Endothelial cell (in vitro differentiated cells): ENCODE results near the gene CD4. TPM values are rescaled to one million over a fixed set of nuclear protein-coding genes. Genes with fewer than 3 reads are reported as not detected.

Experiments used
- DNase-seq: peaks from one replicate; pipeline ENCODE4 v3.0.0; 2021; ENCODE audit warnings: low spot score
- H3K27ac Mint-ChIP-seq: one replicate; pipeline ENCODE4 v1.8.0; 2021; ENCODE audit warnings: mixed read lengths, inconsistent platforms; ENCODE audit not compliant: unreplicated experiment
- H3K27me3 Mint-ChIP-seq: one replicate; pipeline ENCODE4 v1.8.0; 2021; ENCODE audit warnings: mild to moderate bottlenecking, moderate library complexity, mixed read lengths, inconsistent platforms; ENCODE audit not compliant: unreplicated experiment
- H3K36me3 Mint-ChIP-seq: one replicate; pipeline ENCODE4 v1.8.0; 2021; ENCODE audit warnings: mild to moderate bottlenecking, low read depth, mixed read lengths, inconsistent platforms; ENCODE audit not compliant: unreplicated experiment
- H3K4me1 Mint-ChIP-seq: one replicate; pipeline ENCODE4 v1.8.0; 2021; ENCODE audit warnings: mild to moderate bottlenecking, mixed read lengths, inconsistent platforms; ENCODE audit not compliant: unreplicated experiment
- H3K4me3 Mint-ChIP-seq: one replicate; pipeline ENCODE4 v1.8.0; 2021; ENCODE audit warnings: mild to moderate bottlenecking, mixed read lengths, inconsistent platforms; ENCODE audit not compliant: unreplicated experiment
- H3K9me3 Mint-ChIP-seq: one replicate; pipeline ENCODE4 v1.8.0; 2021; ENCODE audit warnings: mixed read lengths, inconsistent platforms; ENCODE audit not compliant: unreplicated experiment
- total RNA-seq: library from RNA; stranded (reverse); fragmentation: NEBNext Ultra II Directional; extraction: Animal tissue kit (Norgen Biotek cat#: 25700); gene quantifications from one replicate; pipeline ENCODE4 v1.2.1, GENCODE V29; 2021; ENCODE audit not compliant: unreplicated experiment
- TF ChIP-seq, protein P1 (sequence below): fragments of 200-600 bp; sonication (generic); IDR thresholded peaks from one replicate; pipeline ENCODE4 v1.5.0; 2021; ENCODE audit warnings: antibody characterized with exemption; ENCODE audit not compliant: unreplicated experiment

The CD4 gene
- total RNA-seq, 1 donor from 2014 or later, result 4.7 TPM

DNA sequence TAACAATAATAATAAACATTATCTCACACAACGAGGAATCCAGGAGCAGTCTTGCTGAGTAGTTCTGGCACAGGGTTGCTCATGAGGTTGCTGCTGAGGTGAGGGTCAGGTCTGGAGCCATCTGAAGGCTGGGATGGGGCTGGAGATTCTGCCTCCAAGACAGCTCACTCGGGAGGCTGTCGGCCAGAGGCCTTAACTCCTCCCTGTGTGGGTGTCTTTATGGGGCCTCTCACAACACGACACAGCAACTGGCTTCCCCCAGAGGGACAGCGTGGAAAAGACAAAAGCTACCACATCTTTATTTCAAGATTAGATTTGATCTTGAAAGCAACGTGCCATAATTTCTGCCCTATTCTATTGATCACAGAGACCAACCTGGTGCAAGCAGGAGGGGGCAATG, 7.2 kb upstream of the CD4 start:
- Mint-ChIP-seq H3K27ac (no peak overlapping the region), H3K9me3 (no peaks in the 10 kb centered on the region), H3K27me3 (peaks cover 10% of the 10 kb centered on the region), H3K36me3 (peaks cover 19% of the 10 kb centered on the region), H3K4me3 (no peak overlapping the region), H3K4me1 (peaks cover 50% of the 10 kb centered on the region)
- no peak for DNase-seq
- TF ChIP-seq, protein P1, sequence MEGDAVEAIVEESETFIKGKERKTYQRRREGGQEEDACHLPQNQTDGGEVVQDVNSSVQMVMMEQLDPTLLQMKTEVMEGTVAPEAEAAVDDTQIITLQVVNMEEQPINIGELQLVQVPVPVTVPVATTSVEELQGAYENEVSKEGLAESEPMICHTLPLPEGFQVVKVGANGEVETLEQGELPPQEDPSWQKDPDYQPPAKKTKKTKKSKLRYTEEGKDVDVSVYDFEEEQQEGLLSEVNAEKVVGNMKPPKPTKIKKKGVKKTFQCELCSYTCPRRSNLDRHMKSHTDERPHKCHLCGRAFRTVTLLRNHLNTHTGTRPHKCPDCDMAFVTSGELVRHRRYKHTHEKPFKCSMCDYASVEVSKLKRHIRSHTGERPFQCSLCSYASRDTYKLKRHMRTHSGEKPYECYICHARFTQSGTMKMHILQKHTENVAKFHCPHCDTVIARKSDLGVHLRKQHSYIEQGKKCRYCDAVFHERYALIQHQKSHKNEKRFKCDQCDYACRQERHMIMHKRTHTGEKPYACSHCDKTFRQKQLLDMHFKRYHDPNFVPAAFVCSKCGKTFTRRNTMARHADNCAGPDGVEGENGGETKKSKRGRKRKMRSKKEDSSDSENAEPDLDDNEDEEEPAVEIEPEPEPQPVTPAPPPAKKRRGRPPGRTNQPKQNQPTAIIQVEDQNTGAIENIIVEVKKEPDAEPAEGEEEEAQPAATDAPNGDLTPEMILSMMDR, result no peak

DNA sequence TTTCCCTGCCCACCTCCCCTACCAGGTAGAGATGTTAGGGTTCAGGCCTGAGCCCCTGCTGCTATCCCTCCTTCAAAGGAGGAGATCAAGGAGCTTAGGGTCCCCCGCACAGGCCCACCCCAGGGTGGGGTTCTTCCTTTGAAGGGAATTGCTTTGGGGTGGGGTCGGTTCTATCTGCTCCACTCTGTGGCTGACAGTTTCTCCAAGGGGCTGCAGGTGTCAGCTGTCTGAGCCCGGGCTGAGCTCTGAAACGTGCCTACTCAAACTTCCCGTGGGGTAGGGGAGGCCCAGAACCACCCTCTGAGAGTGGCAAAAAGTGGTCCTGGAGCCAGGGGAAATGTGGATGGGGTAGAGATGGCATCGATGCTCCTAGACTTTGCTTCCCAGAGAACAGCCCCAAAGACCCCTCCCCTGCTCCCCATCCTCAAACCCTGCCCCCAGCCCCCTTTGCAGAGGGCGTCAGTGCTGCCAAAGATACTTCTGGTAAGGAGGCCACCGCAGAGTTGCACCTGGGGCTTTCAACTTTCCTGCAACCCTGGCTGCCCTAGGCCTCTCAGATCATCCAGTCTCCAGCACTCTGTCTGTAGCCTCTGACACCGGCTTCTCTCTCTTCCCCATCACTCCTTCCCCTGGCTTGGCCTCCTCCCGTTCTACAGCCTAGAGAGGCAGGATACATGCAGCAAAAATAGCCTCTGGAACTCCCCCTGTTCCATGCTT, 6.3 kb upstream of the CD4 start:
- no peak for DNase-seq
- TF ChIP-seq, protein P1, result no peak
- Mint-ChIP-seq H3K4me1 (peaks cover 54% of the 10 kb centered on the region), H3K27me3 (peaks cover 10% of the 10 kb centered on the region), H3K27ac (peak overlapping the region; percentile 27), H3K9me3 (no peaks in the 10 kb centered on the region), H3K36me3 (peaks cover 12% of the 10 kb centered on the region), H3K4me3 (no peak overlapping the region)

DNA sequence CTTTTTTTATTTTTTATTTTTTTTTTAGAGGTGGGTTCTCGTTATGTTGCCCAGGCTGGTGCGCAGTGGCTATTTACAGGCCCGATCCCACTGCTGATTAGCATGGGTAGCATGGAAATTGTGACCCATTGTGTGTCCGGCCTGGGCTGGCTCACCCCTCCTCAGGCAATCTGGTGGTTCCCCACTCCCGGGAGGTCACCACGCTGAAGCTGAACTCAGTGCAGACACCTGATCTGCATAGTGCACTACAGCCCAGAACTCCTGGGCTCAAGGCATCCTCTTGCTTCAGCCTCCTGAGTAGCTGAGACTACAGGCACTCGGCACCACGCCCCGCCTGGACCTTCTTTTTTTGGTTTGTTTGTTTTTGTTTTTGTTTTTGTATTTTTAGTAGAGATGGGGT, 5.5 kb upstream of the CD4 start:
- H3K4me1 Mint-ChIP-seq, result peaks cover 49% of the 10 kb centered on the region
- H3K27me3 Mint-ChIP-seq, result peaks cover 4% of the 10 kb centered on the region
- no peaks in the 10 kb centered on the region for H3K9me3 Mint-ChIP-seq
- DNase-seq, result no peak
- peaks cover 4% of the 10 kb centered on the region for H3K36me3 Mint-ChIP-seq
- TF ChIP-seq, protein P1, result no peak
- no peak overlapping the region for H3K27ac Mint-ChIP-seq
- no peak overlapping the region for H3K4me3 Mint-ChIP-seq

DNA sequence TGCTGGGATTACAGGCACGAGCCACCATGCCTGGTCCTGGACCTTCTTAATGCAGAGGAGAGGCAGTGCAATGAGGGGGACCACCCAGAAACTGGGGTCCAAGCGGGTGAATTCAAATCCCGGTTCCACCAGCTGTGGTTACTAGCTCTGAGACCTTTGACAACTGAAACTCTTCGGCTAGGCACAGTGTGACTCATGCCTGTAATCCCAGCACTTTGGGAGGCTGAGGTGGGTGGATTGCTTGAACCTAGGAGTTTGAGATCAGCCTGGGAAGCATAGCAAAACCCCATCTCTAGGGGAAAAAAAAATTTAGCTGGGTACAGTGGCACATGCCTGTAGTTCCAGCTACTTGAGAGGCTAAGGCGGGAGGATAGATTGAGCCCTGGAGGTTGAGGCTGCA, 5.0 kb upstream of the CD4 start:
- H3K9me3 Mint-ChIP-seq, result no peaks in the 10 kb centered on the region
- peak overlapping the region; percentile 81 for H3K27ac Mint-ChIP-seq
- TF ChIP-seq, protein P1, result no peak
- peaks cover 4% of the 10 kb centered on the region for H3K36me3 Mint-ChIP-seq
- peaks cover 4% of the 10 kb centered on the region for H3K27me3 Mint-ChIP-seq
- H3K4me3 Mint-ChIP-seq, result peak overlapping the region; percentile 11
- peaks cover 47% of the 10 kb centered on the region for H3K4me1 Mint-ChIP-seq
- no peak for DNase-seq

DNA sequence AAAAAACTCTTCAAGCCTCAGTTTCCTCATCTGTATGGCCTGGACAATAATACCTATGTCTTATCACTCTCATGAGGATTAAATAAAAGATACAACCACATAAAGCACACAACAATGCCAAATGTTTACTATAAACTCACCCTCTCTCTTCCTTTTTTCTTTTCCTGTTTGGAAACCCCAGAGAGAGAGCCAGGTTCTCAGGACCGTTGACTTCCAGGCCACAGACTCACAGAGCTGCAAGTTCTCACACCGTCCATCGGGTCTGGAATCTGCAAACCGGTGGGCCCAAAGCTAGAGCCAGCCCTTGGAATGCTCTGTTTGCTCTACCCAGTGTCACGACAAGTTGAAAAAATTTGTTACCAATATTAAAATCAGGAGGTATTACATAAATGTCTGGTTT, 4.6 kb upstream of the CD4 start:
- no peaks in the 10 kb centered on the region for H3K9me3 Mint-ChIP-seq

More for the DNA sequence above, 4.6 kb upstream of the CD4 start:
- Mint-ChIP-seq H3K27me3 (peaks cover 2% of the 10 kb centered on the region), H3K36me3 (peaks cover 4% of the 10 kb centered on the region), H3K4me3 (peak overlapping the region; percentile 11), H3K27ac (peak overlapping the region; percentile 81), H3K4me1 (peaks cover 47% of the 10 kb centered on the region)
- DNase-seq, result no peak
- TF ChIP-seq, protein P1, result no peak
